ENCODE measurements around the gene MKI67.

MKI67 gene

DNA sequence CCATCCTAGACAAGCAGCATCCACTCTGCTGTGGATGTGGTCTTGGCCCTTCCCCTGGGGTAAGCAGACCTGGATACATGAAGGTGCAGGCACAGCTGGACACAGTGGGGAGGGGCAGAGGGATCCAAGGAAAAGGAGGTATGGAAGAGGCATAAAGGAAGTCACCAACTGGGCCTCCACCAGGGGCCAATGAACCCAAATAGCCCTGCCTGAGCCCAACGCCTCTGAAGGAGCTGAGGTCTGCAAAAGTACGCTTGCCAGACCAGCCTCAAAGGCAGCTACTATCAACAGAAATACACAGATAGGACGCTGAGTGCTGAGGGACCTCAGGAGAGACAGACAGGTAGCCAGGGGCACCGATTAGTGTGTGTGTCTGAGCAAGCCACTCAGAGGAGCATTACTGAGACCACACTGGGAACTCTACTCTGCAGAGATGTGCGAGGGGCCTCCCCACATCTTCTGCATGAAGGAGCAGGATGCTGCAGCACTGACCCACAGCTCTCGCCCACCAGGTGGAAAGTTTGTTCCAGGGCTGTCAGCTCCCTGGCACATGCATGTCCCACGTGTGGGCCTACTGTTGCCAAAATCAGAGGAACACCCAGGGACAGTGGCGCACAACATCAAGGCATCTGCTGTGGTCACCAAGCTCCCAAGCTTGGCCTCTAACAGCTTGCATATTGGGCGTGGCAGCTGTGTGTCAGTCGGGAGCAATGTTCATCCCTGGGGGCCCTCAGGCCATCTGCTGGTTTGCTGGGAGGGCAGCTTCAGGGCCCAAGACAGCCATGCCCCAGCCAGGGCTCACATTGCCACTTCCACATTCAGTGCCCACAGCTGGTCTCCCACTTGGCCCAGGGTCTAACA is 40.0 kb downstream of the MKI67 start:
- TF ChIP-seq POLR2A (IDR thresholded peaks at IDR 0.05; ENCODE audit: low read depth, low read length), result no peak
- no peak for TF ChIP-seq TAF1 (IDR thresholded peaks at IDR 0.05; ENCODE audit: borderline replicate concordance, low read depth, low read length)
- TF ChIP-seq POLR2AphosphoS5 (IDR thresholded peaks at IDR 0.05; ENCODE audit: low read depth, low read length), result no peak
- DNase-seq (ENCODE audit: insufficient read length), result no peak
- FAIRE-seq, result no peak

GRCh38 chr10:128084991-128085390 is 41.2 kb downstream of the MKI67 start:
- TF ChIP-seq TAF1 (IDR thresholded peaks at IDR 0.05; ENCODE audit: borderline replicate concordance, low read depth, low read length) (no peak), POLR2AphosphoS5 (IDR thresholded peaks at IDR 0.05; ENCODE audit: low read depth, low read length) (no peak), POLR2A (IDR thresholded peaks at IDR 0.05; ENCODE audit: low read depth, low read length) (no peak)
- FAIRE-seq, result no peak
- DNase-seq (ENCODE audit: insufficient read length), result no peak

DNA sequence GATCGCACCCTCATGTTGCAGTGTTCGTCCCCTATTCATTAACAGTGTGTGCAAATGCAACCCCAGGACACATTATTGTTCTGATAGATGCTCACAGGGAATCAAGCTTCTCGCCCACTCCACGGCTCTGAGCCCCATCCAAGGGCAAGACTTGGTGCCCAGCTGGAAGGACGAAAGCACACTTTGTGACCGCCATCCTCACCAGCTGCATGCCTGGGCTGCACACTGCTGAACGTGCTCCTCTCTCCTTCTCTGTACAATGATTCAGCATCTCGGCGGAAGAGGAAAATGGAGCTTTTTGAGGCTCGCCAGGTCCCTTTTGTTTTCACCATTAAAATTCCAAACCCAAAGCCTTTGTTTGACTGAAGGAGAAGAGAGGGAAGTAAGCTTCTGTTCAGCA is 41.9 kb downstream of the MKI67 start:
- no peak for DNase-seq (ENCODE audit: insufficient read length)
- TF ChIP-seq TAF1 (IDR thresholded peaks at IDR 0.05; ENCODE audit: borderline replicate concordance, low read depth, low read length) (no peak), POLR2AphosphoS5 (IDR thresholded peaks at IDR 0.05; ENCODE audit: low read depth, low read length) (no peak), POLR2A (IDR thresholded peaks at IDR 0.05; ENCODE audit: low read depth, low read length) (no peak)
- no peak for FAIRE-seq

DNA sequence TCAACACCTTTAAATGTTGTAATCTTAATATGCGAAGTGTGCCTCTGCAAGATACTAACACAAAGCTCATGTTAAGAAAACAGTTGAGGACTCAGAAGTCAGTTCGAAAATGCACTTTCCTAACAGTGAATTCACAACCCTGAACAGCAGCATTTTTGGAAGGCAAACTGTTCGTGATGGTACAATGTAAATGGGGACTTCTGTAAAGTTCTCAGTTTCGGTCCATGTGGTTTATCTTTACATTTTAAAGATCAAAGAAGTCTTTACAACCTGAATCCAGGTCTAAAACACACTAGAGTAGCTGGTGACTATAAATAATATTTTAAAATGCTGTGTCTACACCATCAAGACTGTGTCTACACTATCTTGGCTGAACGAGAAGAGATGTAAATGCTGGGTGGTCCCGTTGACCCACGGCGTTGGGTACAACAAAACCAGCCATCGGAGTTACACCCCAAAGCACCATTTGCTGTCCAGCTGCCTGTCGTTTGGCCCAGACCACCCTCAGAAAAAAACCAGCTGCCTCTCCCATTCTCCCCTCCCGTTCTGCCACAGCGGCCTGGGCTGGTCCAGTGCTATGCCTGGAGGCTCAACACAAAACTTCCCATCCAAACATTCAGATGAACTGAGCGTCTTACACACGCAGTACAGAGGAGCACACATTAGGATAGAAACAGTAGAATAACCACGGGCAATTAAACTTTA is 42.9 kb downstream of the MKI67 start:
- FAIRE-seq, result no peak

GRCh38 chr10:128081720-128082119 is 44.5 kb downstream of the MKI67 start:
- no peak for FAIRE-seq
- TF ChIP-seq POLR2AphosphoS5 (IDR thresholded peaks at IDR 0.05; ENCODE audit: low read depth, low read length), result no peak
- no peak for TF ChIP-seq POLR2A (IDR thresholded peaks at IDR 0.05; ENCODE audit: low read depth, low read length)
- no peak for TF ChIP-seq TAF1 (IDR thresholded peaks at IDR 0.05; ENCODE audit: borderline replicate concordance, low read depth, low read length)

More for the DNA sequence above, 42.9 kb downstream of the MKI67 start:
- no peak for DNase-seq (ENCODE audit: insufficient read length)
- TF ChIP-seq POLR2AphosphoS5 (IDR thresholded peaks at IDR 0.05; ENCODE audit: low read depth, low read length) (no peak), TAF1 (IDR thresholded peaks at IDR 0.05; ENCODE audit: borderline replicate concordance, low read depth, low read length) (no peak), POLR2A (IDR thresholded peaks at IDR 0.05; ENCODE audit: low read depth, low read length) (no peak)

DNA sequence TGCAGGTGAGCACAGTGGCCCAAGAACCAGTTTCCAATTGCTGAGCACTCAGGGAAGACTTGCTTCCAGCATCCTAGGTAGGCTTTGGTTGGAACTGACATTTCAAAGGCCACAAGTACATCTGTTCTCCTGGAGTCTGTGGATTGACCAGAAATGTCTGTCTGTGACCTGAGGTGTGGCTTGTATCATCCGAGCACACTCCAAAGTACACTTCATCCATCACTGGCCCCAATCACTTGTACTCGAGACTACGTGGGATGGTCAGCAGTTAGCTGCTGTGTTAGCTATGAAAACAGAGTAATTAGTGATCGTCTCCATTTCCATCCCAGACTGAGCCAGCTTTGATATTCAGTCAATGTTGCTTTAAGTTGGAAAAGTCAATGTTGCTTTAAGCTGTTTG is 45.0 kb downstream of the MKI67 start:
- FAIRE-seq (no peak), DNase-seq (ENCODE audit: insufficient read length) (no peak)
- TF ChIP-seq POLR2AphosphoS5 (IDR thresholded peaks at IDR 0.05; ENCODE audit: low read depth, low read length), result no peak
- no peak for TF ChIP-seq POLR2A (IDR thresholded peaks at IDR 0.05; ENCODE audit: low read depth, low read length)
- no peak for TF ChIP-seq TAF1 (IDR thresholded peaks at IDR 0.05; ENCODE audit: borderline replicate concordance, low read depth, low read length)

More at GRCh38 chr10:128081720-128082119, 44.5 kb downstream of the MKI67 start:
- DNase-seq (ENCODE audit: insufficient read length), result no peak

- FAIRE-seq (no peak), DNase-seq (ENCODE audit: insufficient read length) (no peak)
- no peak for TF ChIP-seq POLR2AphosphoS5 (IDR thresholded peaks at IDR 0.05; ENCODE audit: low read depth, low read length)
- no peak for TF ChIP-seq TAF1 (IDR thresholded peaks at IDR 0.05; ENCODE audit: borderline replicate concordance, low read depth, low read length)
- no peak for TF ChIP-seq POLR2A (IDR thresholded peaks at IDR 0.05; ENCODE audit: low read depth, low read length)
Measured at GRCh38 chr10:128080641-128081040, 45.6 kb downstream of the MKI67 start.

GRCh38 chr10:128080231-128080630 is 46.0 kb downstream of the MKI67 start:
- TF ChIP-seq TAF1 (IDR thresholded peaks at IDR 0.05; ENCODE audit: borderline replicate concordance, low read depth, low read length) (no peak), POLR2A (IDR thresholded peaks at IDR 0.05; ENCODE audit: low read depth, low read length) (no peak), POLR2AphosphoS5 (IDR thresholded peaks at IDR 0.05; ENCODE audit: low read depth, low read length) (no peak)
- DNase-seq (ENCODE audit: insufficient read length), result no peak
- FAIRE-seq, result no peak

DNA sequence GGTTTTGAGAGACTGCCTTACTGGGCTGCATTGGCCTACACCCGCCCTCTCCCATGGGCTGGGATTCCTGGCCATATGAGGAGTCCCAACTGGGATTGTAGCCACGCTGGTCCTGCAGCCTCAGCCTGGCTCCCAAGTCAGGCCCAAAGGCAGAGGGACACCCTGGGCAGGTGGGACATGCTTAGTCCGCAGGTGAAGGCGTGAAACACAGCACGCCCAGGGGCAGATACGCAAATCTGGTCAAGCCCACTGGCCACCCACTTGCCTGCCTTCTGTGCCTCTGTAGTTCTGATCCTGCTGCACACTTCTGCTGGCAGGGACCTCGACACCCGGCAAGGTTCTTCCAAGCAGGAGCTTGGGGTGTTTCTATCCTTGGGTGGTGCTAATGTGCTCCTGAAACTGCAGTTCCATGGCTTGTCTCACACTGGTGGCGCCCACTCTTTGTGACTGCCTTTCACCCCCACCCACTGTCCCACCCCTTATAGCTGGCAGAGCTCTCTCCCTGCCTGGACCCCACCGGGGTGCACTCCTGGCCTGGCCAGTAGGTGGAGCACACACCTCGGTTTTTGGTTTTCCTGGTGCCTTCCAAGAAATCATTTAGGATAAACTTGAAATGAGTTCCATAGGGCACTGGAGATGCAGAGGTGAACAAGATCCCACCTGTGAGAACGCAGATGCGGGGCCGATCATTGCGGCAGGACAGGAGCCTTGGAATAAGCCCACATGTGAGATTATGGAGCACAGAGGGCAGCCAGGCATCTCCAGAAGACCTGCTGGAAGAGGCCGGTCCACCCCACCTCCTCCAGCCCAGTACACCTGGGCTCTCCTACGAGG is 47.9 kb downstream of the MKI67 start:
- FAIRE-seq (peak; percentile 44), DNase-seq (ENCODE audit: insufficient read length) (peak; percentile 52)
- TF ChIP-seq POLR2A (IDR thresholded peaks at IDR 0.05; ENCODE audit: low read depth, low read length) (no peak), TAF1 (IDR thresholded peaks at IDR 0.05; ENCODE audit: borderline replicate concordance, low read depth, low read length) (no peak), POLR2AphosphoS5 (IDR thresholded peaks at IDR 0.05; ENCODE audit: low read depth, low read length) (no peak)

DNA sequence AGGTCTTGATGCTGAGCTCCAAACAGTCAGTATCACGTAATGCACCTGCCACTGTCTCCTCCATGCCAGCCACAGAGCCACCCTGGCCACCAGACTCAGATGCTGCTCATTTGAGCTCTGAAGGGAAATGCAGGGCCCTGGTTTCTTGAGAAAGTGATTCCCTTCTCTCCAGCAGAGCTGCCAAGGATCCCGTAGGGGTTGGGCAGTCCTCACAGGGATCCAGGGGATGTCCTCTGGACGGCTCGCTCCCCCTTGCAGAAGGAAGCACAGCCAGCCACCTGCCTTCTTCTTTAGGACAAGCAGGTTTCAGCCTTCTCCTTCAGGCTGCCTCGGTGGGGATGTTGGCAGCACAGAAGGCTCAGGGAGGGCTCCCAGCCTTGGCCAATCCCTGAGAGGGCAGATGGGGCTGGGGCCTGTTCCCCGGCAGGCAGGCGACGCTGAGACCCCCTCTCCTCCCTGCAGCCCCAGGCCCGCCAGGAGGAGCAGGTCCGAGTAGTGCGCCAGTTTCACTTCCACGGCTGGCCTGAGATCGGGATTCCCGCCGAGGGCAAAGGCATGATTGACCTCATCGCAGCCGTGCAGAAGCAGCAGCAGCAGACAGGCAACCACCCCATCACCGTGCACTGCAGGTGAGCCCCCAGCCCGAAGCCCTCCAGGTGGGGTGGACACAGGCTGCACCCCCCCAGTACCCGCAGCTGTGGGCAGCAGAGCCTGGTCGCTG is 48.9 kb downstream of the MKI67 start:
- TF ChIP-seq POLR2A (IDR thresholded peaks at IDR 0.05; ENCODE audit: low read depth, low read length), result no peak
- no peak for TF ChIP-seq POLR2AphosphoS5 (IDR thresholded peaks at IDR 0.05; ENCODE audit: low read depth, low read length)
- no peak for TF ChIP-seq TAF1 (IDR thresholded peaks at IDR 0.05; ENCODE audit: borderline replicate concordance, low read depth, low read length)
- DNase-seq (ENCODE audit: insufficient read length) (no peak), FAIRE-seq (no peak)
